Activated CD8-positive, alpha-beta memory T cell treated with anti-CD3 and anti-CD28 coated beads for 36 hours (primary cell): ENCODE data around the gene C16orf92. TPM values are rescaled to one million over a fixed set of nuclear protein-coding genes. Genes with fewer than 3 reads are reported as not detected.

Source experiments
- CTCF ChIA-PET: fragments of 350-600 bp; sonication (Branson Sonifier 250); formaldehyde crosslinking; loops from one replicate; lab custom pipeline; 2021; ENCODE audit warnings: antibody characterized with exemption; lab: Charles Lee
- POLR2A ChIA-PET: fragments of 350-600 bp; sonication (Branson Sonifier 250); formaldehyde crosslinking; loops from one replicate; lab custom pipeline; 2021; ENCODE audit warnings: antibody characterized with exemption; lab: Charles Lee
- total RNA-seq, 2 experiments: library from RNA; stranded (reverse); gene quantifications; one replicate each; pipeline ENCODE4 v1.2.3, GENCODE V29; 2021

C16orf92 gene
- total RNA-seq, 2 experiments from 2014 or later = not detected

DNA sequence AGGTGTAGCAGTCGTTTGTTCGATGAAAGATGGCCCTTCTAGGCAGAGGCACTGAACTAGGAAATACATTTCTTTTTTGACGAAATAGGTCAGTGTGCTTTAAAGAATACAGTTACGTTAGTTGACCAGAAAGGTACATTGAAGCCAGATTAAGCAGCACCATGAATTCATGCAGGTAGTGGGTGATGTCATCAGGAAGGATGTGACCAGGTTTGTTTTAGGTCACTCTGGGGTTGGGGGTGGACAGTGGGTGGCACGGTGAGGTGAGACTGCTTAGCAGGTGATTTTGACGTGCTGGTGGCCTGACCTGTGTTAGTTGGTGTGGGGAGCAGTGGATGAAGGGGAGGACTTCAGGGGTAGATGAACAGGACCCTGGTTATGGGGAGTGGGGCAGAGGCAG lies 23.4 kb upstream of the C16orf92 start:
- ChIA-PET CTCF (no interaction called here), POLR2A (no interaction called here)

DNA sequence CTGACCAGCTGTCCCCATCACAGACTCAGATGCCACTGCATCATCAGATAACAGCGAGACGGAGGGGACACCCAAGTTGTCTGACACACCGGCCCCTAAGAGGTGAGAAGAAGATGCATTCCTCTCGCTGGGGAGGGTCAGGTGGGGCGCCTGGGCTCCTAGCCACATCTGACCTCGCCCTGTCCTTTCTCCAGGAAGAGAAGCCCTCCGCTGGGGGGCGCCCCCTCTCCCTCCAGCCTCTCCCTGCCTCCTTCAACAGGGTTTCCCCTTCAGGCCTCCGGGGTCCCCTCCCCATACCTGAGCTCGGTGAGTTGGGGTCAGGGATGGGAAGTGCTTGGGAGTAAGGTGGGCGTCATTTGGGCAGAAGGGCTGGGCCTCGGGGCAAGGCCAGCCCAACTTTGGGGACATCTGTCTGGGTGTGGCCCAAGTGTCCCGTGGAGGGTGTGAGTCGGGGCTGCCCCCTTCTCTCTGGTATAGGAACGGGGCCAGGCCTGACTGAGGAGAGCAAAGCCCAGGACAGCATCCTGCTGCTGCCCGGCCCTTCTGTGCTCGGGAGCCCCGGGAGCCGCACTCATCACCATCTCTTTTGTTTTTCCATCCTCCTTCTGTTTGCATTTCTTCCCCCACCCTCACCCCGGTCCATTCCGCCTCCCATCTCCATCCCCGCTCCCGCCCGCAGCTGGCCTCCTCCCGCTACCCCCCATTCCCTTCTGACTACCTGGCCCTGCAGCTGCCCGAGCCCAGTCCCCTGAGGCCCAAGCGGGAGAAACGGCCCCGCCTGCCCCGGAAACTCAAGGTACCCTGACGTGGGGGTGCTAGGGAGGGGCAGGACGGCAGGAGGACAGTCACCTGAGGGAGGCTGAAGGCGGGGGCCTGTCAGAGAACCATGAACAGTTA lies 22.0 kb upstream of the C16orf92 start:
- ChIA-PET POLR2A (no interaction called here), CTCF (interaction anchor here (0.7 kb wide), 1 partner anchor 76 kb away, joined by 4 read pairs; no protein-coding TSS in a partner anchor)

DNA sequence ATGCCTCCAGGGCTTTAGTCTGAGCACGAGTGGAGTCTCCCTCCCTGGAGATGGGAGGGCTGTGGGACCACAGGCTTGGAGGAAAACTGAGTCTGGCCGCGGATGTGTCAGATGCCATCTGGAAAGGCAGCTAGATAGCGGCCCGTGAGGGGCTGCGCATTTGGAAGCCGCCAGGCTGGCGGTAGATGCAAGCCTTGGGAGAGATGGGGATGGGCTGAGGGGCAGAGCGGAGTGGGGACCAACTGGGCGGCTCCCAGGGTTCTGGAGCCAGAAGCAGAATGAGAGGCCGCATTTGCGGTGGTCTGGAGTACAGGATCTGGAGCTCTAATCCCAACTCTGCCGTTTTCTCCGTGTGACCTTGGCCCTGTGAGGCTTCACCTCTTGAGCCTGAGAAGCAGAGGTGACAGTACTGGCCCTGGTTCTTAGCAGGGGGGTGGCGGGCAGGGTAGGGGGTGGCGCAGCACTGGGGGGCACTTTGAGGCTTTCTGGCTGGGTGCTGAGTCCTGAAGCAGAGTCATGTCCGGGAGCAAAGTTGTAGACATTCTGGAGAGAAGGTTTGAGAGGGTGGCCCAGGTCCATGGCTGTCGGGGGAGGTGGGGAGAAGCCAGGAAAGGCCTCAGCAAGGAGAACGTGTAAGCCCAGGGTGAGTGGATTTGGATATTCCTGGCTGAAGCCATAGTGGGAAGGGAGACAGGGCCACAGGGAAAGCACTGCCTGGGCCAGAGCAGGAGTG lies 20.2 kb upstream of the C16orf92 start:
- ChIA-PET POLR2A (no interaction called here), CTCF (interaction anchor here (0.7 kb wide), 1 partner anchor 21 kb away, joined by 3 read pairs; the partner anchor contains the start of gene C16orf92)

DNA sequence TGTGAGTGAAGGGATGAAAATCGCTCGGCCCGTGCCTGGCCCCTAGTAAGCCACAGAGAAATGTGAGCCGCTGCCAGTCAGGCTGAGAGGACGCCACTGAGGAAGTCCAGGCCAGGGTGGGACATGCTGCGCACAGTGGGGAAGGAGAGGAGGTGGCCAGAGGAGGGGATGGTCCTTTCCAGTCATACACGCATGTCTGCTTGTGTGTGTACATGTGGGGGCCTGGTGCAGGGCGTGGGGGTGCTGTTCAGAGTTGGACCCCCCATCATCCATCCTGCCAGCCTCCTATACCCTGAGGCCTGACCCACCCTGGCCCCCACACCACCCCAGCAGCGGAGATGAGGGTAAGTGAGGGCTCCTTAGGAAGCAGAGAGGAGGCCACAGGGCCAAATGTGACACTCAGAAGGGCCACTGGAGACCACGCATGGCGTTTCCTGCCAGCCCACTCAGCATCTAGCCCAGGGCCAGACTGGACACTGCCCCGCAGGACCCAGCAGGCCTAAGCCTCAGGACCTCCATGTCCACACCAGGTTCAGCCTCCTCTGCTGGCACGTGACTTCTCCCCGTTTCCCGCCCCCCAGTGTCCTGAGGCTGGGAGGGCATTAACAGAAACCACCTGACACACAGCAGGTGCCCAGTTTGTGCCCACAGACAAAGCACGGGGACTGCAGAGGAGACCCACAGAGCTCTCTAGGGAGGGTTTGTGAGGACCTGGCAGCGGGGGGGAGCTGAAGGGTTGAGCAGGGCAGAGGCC lies 19.2 kb upstream of the C16orf92 start:
- ChIA-PET POLR2A (no interaction called here), CTCF (interaction anchor here (1.1 to 1.3 kb wide), 3 partner anchors 14 to 303 kb away, joined by 3 to 4 read pairs (median 4); no protein-coding TSS in a partner anchor)

GRCh38 chr16:30004424-30004776 lies 18.6 kb upstream of the C16orf92 start:
- ChIA-PET CTCF (interaction anchor here (1.1 to 2.1 kb wide), 4 partner anchors 14 to 303 kb away, joined by 3 to 6 read pairs (median 4); no protein-coding TSS in a partner anchor), POLR2A (no interaction called here)

DNA sequence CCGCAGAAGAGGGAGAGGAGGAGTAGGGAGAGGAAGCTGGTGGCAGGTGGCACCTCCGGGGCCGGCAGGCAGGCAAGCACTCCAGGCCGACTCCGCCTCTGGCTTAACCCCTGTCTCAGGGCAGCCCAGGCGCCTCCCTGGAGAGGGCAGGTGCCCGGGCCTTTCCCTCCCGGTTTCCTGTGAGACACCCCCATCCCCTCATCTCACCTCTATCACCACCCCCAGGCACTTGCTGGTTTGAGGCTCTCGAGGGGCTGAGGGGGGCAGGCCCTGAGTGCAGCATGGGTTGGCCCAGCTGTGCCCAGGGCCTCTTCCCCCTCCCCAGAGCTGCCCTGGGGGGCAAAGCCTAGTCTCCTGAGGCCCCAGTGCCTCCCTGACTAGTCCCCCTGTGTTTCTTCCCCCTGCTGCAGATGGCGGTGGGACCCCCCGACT lies 18.2 kb upstream of the C16orf92 start:
- CTCF ChIA-PET = interaction anchor here (0.7 to 3.1 kb wide), 8 partner anchors 8 to 405 kb away, joined by 3 to 10 read pairs (median 4); partner anchors contain the start of gene INO80E

DNA sequence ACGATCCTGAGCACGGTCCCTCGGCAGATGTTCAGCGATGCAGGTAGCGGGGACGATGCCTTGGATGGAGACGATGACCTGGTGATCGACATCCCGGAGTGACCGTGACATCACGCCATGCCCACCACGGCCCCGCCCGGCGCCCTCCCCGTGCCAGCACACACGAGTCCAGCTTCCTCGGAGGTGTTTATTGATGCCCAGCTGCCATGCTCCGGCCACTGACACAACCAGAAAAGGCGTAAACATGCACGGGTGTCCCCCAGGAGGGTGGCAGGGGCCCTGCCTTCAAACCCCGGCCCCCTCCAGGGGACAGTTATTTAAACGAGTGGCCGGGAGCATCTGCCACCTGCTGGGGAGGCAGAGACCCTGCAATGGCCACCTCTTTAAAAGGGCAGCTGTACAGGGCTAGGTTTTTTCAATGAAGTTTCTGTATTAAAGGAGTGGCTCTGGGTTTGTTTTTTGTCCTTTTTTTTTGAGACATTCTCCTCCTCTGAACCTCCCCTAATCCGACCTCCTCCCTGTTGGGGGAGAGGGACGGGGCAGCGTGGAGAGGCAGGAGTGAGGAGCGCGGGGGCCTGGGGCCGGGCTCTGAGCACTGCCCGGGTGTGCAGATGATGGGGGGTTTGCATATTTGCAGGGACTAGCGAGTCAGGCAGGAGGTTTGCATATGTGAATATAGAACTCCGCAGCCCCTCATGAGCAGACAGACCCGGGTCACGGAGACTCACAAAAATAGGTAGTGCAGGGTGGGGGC lies 17.5 kb upstream of the C16orf92 start:
- ChIA-PET CTCF (interaction anchor here (0.6 to 3.1 kb wide), 9 partner anchors 8 to 404 kb away, joined by 3 to 10 read pairs (median 4); partner anchors contain the start of genes INO80E and TLCD3B), POLR2A (no interaction called here)

More for the DNA sequence above, 18.2 kb upstream of the C16orf92 start:
- POLR2A ChIA-PET = no interaction called here

GRCh38 chr16:30006095-30006473 lies 16.9 kb upstream of the C16orf92 start:
- ChIA-PET POLR2A (no interaction called here), CTCF (interaction anchor here (0.6 to 3.1 kb wide), 6 partner anchors 9 to 315 kb away, joined by 3 to 10 read pairs (median 4); partner anchors contain the start of genes INO80E and TLCD3B)

DNA sequence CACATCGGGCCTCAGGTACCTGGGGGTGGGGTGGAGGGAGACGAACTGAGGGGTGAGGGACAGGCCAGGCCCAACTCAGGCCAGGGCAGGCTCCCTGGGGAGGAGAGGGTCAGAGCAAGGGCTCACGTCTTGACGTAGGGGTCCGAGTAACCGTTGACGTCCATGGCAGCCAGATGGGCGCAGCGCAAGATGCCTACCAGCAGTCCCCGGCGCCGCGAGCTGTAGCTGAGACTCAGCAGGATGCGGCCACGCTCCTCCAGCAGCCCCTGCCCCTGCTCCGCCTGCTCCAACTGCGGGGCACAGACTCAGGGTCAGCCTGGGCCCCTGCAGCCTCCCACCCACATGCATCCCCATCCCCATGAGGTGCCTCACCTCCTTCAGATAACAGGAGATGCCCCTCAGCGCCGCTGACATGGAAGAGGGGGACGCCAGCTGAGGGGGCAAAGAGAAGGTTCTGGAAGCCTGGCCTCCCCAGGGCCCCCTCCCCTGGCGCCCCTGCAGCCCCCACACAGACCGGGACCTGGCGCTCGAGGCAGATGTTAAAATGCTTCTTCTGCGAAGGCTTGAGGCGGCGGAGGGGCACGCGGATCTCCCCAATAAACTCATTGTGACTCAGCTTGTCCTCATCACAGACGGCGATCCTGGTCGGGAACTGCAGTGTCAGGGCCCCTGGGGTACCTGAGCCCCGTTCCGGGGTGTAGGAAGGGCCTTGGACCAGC lies 16.2 kb upstream of the C16orf92 start:
- POLR2A ChIA-PET = no interaction called here

DNA sequence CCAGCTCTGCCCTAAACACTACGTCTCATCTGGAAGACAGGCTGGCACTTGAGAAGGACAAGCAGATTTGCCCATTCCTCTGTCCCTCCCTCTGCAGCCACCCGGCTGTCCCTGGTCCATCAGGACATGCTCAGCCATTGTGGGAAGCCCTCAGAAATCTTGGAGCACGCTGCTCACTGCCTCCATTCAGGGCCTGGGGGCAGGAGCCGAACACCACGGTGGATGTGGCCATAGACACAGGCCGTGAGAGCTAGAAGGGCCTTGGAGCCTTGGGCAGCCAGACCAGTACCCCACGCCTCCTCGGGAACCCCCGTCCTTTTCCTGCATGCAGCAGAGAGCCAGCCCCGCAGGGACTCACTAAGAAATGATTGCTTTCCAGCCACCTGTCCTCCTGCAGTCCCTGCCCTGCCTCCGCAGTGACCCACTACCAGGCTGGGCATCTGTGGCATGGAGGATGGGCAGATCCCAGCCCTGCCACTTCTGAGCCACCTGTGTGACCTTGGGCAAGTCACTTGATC lies 15.6 kb upstream of the C16orf92 start:
- POLR2A ChIA-PET = no interaction called here
- CTCF ChIA-PET = interaction anchor here (3.1 kb wide), 1 partner anchor 10 kb away, joined by 10 read pairs; the partner anchor contains the start of gene INO80E

More for the DNA sequence above, 16.2 kb upstream of the C16orf92 start:
- CTCF ChIA-PET = interaction anchor here (1.2 to 3.1 kb wide), 4 partner anchors 10 to 315 kb away, joined by 4 to 10 read pairs (median 6); partner anchors contain the start of gene INO80E

DNA sequence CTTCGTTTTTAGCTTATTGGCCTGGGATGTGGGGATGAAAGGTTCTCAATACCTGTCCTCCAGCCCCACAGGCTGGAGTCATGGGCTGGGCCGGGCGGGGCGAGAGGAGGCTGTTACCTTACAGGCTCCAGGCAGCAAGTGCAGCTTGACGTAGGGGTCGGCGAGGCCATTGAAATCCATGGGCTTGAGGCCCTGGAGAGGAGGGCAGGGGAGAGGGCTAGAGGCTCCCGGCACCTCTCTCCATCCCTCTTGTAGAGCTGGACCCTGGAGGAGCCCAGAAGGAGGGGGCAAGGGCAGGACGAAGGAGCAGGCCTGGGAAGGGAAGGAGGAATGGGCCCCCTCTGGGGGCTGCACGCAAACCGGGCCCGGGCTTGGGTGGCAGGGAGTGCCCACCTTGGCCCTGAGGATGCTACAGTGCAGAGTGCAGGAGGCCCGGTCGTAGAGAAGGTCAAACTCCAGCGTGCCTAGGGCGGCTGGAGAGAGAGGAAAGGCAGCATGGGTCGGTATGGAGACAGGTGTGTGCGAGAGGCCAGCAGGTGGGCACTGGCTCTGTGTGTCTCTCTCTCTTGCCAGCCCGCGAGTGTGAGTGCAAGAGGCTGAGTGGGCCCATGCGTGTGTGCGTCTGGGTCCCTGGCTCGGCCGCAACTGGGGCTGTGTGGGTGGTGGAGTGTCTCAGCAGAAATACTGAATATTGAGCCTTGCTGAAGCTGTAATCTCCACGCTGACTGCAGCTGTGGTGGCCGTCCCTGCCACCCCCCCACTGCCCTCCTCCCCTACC lies 13.7 kb upstream of the C16orf92 start:
- CTCF ChIA-PET = interaction anchor here (1.0 to 1.6 kb wide), 2 partner anchors 13 to 84 kb away, joined by 3 read pairs; partner anchors contain the start of gene INO80E
- POLR2A ChIA-PET = no interaction called here

DNA sequence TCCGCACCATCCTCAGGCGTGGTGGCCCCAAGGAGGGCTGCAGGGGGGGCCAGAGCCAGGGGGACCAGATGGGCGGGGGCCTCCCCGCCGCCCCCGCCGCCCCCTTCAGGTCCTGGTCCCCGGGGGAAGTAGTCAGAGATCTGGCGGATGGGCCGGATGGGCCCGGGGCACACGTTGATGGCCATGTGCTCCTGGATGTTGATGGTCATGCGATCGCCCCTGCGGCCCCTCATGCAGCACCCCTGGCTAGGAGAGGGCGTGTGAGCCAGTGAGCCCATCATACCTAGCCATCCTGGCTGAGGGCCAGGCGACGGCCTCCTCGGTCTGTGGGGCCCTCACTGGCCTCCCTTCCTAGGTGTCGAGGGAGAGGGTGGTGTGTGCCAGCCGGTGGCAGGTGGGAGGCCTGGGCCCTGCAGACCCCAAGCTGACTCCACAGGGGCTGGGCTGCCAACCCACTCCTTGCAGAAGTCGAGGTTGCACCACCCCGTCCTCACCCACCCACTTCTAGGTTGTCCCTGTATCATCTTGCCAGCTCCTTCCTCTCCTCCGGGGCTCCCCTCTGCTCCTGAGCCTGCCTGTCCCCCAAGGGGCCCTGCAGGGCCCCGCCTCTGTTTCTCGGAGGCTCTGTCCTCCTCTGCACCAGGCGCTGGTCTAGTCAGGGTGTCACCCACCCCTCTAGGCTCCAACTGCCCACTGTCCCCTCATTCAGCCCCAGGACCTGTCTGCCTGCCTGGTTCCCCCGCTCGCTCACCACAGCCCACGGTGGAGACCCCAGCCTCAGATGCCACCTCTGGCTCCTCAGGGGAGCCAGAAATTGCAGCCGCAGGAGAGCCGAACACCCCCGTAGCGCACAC lies 12.8 kb upstream of the C16orf92 start:
- POLR2A ChIA-PET = no interaction called here
- CTCF ChIA-PET = interaction anchor here (1.6 kb wide), 1 partner anchor 85 kb away, joined by 3 read pairs; no protein-coding TSS in a partner anchor

GRCh38 chr16:30010844-30011713 lies 11.9 kb upstream of the C16orf92 start, which contains the start of gene DOC2A:
Gene DOC2A, minus strand, starts transcription at chr16:30011027. Its CDS starts 805 bp downstream, at chr16:30010222.
- CTCF ChIA-PET = interaction anchor here (1.6 kb wide), 1 partner anchor 86 kb away, joined by 3 read pairs; no protein-coding TSS in a partner anchor

More at GRCh38 chr16:30010844-30011713, 11.9 kb upstream of the C16orf92 start, which contains the start of gene DOC2A:
- POLR2A ChIA-PET = interaction anchor here (0.6 kb wide), 1 partner anchor 1166 kb away, joined by 4 read pairs; no protein-coding TSS in a partner anchor
